Measurements from ENCODE around the gene FBXL17.
"Not testable (repeated sequence)": the region's sequence is repeated elsewhere in the genome, so short reads cannot be mapped to it uniquely, and the experiment has no call there.

- not testable (repeated sequence) for TF ChIP-seq POLR2A (IDR thresholded peaks at IDR 0.05)
- TF ChIP-seq, protein P1, sequence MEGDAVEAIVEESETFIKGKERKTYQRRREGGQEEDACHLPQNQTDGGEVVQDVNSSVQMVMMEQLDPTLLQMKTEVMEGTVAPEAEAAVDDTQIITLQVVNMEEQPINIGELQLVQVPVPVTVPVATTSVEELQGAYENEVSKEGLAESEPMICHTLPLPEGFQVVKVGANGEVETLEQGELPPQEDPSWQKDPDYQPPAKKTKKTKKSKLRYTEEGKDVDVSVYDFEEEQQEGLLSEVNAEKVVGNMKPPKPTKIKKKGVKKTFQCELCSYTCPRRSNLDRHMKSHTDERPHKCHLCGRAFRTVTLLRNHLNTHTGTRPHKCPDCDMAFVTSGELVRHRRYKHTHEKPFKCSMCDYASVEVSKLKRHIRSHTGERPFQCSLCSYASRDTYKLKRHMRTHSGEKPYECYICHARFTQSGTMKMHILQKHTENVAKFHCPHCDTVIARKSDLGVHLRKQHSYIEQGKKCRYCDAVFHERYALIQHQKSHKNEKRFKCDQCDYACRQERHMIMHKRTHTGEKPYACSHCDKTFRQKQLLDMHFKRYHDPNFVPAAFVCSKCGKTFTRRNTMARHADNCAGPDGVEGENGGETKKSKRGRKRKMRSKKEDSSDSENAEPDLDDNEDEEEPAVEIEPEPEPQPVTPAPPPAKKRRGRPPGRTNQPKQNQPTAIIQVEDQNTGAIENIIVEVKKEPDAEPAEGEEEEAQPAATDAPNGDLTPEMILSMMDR (IDR thresholded peaks at IDR 0.05), result not testable (repeated sequence)
These were observed 107.8 kb downstream of the FBXL17 start for GRCh38 chr5:108274080-108274479.

Measured in breast epithelium (tissue), 3 donors.